ENCODE measurements around the gene DHX34.
A peak's percentile ranks its signal among the peaks of the same experiment; 100 is the strongest.
"Not testable (repeated sequence)": the region's sequence is repeated elsewhere in the genome, so short reads cannot be mapped to it uniquely, and the experiment has no call there.

The DHX34 gene

DNA sequence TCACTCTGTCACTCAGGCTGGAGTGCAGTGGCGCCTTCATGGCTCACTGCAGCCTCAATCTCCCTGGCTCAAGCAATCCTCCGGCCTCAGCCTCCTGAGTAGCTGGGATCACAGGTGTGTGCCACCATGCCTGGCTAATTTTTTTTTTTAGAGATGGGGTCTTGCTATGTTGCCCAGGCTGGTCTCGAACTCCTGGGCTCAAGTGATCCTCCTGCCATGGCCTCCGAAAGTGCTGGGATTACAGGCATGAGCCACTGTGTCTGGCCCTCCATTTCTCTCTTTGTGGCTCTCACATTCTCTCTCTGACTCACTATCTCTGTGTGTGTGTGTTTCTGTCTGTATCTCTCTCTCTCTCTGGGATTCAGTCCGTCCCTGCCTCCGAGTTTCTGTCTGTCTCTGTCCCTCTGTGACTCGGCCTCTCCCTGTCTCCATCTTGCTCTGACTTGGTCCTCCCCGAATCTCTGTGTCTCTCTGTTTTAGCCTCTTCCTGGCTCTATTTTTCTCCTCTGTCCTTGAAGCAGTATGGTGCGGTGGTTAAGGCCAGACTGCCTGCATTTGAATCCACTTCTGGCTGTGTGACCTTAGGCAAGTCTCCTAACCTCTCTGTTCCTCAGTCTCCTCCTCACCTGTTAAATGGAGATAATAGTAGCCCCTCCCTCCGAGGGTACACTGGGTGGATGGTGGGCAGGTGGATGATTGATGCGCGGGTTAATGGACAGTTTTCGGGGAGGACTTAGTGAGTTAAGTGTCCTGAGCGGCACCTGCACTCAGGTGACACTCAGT lies 59.2 kb downstream of the DHX34 start:
- H3K27me3 ChIP-seq (ENCODE audit: control insufficient read depth in 1 of 2, insufficient read depth in 2 of 2, low read length in 2 of 2): peaks cover 0 to 4% of the 10 kb centered on the region in 2 donors
- H3K36me3 ChIP-seq (ENCODE audit: control insufficient read depth in 2 of 2, insufficient read depth in 2 of 2, low read length in 2 of 2): no peaks in the 10 kb centered on the region
- no peak overlapping the region for H3K27ac ChIP-seq (ENCODE audit: low read length)
- no peaks in the 10 kb centered on the region for H3K4me1 ChIP-seq (ENCODE audit: control insufficient read depth, insufficient read depth, low read length)
- H3K4me3 ChIP-seq (ENCODE audit: low read length in 2 of 2): no peak overlapping the region
- H3K9me3 ChIP-seq (ENCODE audit: control insufficient read depth in 2 of 2, low read length in 2 of 2): peaks cover 0 to 3% of the 10 kb centered on the region in 2 donors
- no peak overlapping the region for H3K9ac ChIP-seq (ENCODE audit: low read length in 2 of 2)

DNA sequence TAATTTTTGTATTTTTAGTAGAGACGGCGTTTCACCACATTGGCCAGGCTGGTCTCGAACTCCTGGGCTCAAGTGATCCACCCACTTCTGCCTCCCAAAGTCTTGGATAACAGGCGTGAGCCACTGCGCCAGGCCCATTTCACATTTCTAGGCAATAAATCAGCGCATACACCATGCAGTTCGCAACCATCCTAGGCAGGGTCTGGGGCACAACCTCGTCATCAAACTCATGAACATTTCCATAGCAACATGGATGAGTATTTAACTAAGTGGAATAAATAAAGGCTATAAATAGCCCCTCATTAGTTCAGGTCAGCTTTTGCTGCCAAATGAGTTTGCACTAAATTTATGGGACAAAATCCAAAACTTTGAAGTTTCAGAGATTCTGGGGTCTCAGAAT lies 62.0 kb downstream of the DHX34 start:
- Histone ChIP-seq H3K4me1 (ENCODE audit: control insufficient read depth, insufficient read depth, low read length) (no peaks in the 10 kb centered on the region), H3K4me3 (ENCODE audit: low read length in 2 of 2) (no peak overlapping the region), H3K27me3 (ENCODE audit: control insufficient read depth in 1 of 2, insufficient read depth in 2 of 2, low read length in 2 of 2) (peaks cover 0 to 3% of the 10 kb centered on the region in 2 donors)

DNA sequence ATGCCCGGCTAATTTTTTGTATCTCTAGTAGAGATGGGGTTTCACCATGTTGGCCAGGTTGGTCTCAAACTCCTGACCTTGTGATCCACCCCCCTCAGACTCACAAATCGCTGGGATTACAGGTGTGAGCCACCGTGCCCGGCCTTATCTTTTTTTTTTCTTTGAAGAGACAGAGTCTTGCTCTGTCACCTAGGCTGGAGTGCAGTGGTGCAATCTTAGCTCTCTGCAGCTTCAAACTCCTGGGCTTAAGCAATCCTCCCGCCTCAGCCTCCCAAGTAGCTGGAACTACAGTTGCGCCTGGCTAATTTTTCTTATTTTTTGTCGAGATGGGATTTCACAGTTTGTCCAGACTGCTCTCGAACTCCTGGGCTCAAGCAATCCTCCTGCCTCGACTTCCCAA lies 62.6 kb downstream of the DHX34 start:
- not testable (repeated sequence) for H3K4me1 ChIP-seq (ENCODE audit: control insufficient read depth, insufficient read depth, low read length); H3K27me3 ChIP-seq (ENCODE audit: control insufficient read depth in 1 of 2, insufficient read depth in 2 of 2, low read length in 2 of 2); H3K27ac ChIP-seq (ENCODE audit: low read length); H3K4me3 ChIP-seq (ENCODE audit: low read length in 2 of 2); H3K9ac ChIP-seq (ENCODE audit: low read length in 2 of 2); H3K9me3 ChIP-seq (ENCODE audit: control insufficient read depth in 2 of 2, low read length in 2 of 2); H3K36me3 ChIP-seq (ENCODE audit: control insufficient read depth in 2 of 2, insufficient read depth in 2 of 2, low read length in 2 of 2)

More for the DNA sequence above, 62.0 kb downstream of the DHX34 start:
- Histone ChIP-seq H3K9me3 (ENCODE audit: control insufficient read depth in 2 of 2, low read length in 2 of 2) (no peaks in the 10 kb centered on the region), H3K9ac (ENCODE audit: low read length in 2 of 2) (no peak overlapping the region), H3K27ac (ENCODE audit: low read length) (no peak overlapping the region), H3K36me3 (ENCODE audit: control insufficient read depth in 2 of 2, insufficient read depth in 2 of 2, low read length in 2 of 2) (no peaks in the 10 kb centered on the region)

DNA sequence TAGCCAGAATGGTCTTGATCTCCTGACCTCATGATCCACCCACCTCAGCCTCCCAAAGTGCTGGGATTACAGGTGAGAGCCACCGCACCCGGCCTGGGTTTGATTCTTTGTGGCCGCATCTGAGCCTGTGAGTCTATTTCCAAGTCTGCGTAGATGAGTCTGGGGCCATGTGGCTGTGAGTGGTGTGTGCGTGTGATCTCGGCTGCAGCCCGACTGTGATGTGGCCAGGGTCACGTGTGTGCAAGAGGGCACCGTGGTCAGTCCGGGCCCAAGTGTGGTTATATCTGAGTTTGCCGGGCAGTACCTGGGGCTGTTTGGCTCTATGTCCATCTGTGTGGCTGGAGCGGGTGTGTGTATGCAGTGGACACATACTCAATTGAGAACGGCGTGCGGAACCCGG lies 64.8 kb downstream of the DHX34 start:
- no peaks in the 10 kb centered on the region for H3K36me3 ChIP-seq (ENCODE audit: control insufficient read depth in 2 of 2, insufficient read depth in 2 of 2, low read length in 2 of 2)
- H3K27me3 ChIP-seq (ENCODE audit: control insufficient read depth in 1 of 2, insufficient read depth in 2 of 2, low read length in 2 of 2): peaks cover 10 to 22% of the 10 kb centered on the region in 2 donors
- peaks cover 13% of the 10 kb centered on the region for H3K4me1 ChIP-seq (ENCODE audit: control insufficient read depth, insufficient read depth, low read length)
- no peaks in the 10 kb centered on the region for H3K9me3 ChIP-seq (ENCODE audit: control insufficient read depth in 2 of 2, low read length in 2 of 2)
- H3K4me3 ChIP-seq (ENCODE audit: low read length in 2 of 2): no peak overlapping the region
- H3K9ac ChIP-seq (ENCODE audit: low read length in 2 of 2): no peak overlapping the region
- H3K27ac ChIP-seq (ENCODE audit: low read length): no peak overlapping the region

DNA sequence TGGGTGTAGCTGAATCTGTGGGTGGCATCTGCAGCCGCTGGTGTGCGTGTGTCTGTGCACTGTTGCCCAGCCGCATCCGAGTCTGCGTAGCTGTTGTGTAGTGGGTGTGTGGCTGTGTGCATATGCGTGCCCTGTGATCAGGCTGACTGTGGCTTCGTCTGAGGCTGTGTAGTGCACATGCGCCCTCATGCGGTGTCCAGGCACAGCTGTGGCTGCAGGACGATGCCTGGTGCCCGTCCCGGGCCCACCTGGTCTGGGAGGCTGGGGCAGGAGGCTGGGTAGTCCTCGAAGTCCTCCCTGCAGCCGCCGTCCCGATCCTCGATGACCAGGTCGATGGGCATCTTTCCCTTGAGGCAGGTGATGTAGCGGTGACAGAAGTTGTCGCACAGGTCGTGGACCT lies 65.4 kb downstream of the DHX34 start:
- Histone ChIP-seq H3K4me1 (ENCODE audit: control insufficient read depth, insufficient read depth, low read length) (peaks cover 18% of the 10 kb centered on the region), H3K36me3 (ENCODE audit: control insufficient read depth in 2 of 2, insufficient read depth in 2 of 2, low read length in 2 of 2) (no peaks in the 10 kb centered on the region), H3K27me3 (ENCODE audit: control insufficient read depth in 1 of 2, insufficient read depth in 2 of 2, low read length in 2 of 2) (peaks cover 14 to 23% of the 10 kb centered on the region in 2 donors)

DNA sequence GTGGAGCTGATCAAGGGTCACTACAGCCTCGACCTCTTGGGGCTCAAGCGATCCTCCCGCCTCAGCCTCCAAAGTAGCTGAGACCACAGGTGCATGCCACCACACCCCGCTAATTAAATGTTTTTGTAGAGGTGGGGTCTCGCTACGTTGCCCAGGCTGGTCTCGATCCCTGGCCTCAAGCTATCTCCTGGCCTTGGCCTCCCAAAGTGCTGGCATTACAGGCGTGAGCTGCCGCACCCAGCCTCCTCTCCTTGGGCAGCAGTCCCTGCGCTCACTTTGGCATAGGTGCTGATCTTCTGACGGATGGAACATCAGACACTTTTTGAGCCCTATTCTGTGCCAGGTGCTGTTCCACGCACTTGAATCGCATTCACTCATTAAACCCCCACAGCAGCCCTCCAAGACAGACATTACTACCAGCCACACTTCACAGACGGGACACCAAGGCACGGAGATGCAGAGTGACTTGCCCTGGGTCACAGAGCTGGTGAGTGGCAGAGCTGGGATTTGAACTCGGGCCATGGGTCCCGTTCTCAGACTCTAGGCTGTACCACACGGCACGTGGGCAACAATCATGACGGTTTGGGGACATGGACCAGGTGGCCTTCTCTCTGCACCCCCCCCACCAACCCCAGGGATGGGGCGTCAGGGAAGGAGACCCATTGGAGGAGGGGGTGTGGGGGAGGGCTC lies 67.0 kb downstream of the DHX34 start:
- peaks cover 28 to 36% of the 10 kb centered on the region in 2 donors for H3K27me3 ChIP-seq (ENCODE audit: control insufficient read depth in 1 of 2, insufficient read depth in 2 of 2, low read length in 2 of 2)
- H3K36me3 ChIP-seq (ENCODE audit: control insufficient read depth in 2 of 2, insufficient read depth in 2 of 2, low read length in 2 of 2): no peaks in the 10 kb centered on the region
- no peaks in the 10 kb centered on the region for H3K9me3 ChIP-seq (ENCODE audit: control insufficient read depth in 2 of 2, low read length in 2 of 2)
- peaks cover 19% of the 10 kb centered on the region for H3K4me1 ChIP-seq (ENCODE audit: control insufficient read depth, insufficient read depth, low read length)
- H3K27ac ChIP-seq (ENCODE audit: low read length): no peak overlapping the region
- no peak overlapping the region for H3K4me3 ChIP-seq (ENCODE audit: low read length in 2 of 2)
- no peak overlapping the region for H3K9ac ChIP-seq (ENCODE audit: low read length in 2 of 2)

More for the DNA sequence above, 65.4 kb downstream of the DHX34 start:
- no peaks in the 10 kb centered on the region for H3K9me3 ChIP-seq (ENCODE audit: control insufficient read depth in 2 of 2, low read length in 2 of 2)
- no peak overlapping the region for H3K27ac ChIP-seq (ENCODE audit: low read length)
- no peak overlapping the region for H3K9ac ChIP-seq (ENCODE audit: low read length in 2 of 2)
- no peak overlapping the region for H3K4me3 ChIP-seq (ENCODE audit: low read length in 2 of 2)

DNA sequence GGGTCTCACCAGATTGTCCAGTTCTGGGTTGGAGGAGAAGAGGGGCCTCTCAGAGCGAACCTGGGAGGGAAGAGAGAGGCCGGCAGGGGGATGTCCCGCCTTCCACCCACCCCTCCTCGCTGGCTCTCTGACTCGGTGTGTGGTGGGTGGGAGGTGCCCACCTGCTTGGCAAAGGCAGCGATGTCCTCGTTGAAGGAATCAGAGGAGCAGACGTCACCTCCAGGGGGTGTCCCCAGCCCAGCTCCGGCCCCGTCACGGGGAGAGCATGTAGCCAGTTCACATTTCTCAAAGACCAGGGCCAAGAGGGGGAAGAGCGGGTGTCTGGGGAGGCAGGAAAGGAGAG lies 67.5 kb downstream of the DHX34 start:
- Histone ChIP-seq H3K36me3 (ENCODE audit: control insufficient read depth in 2 of 2, insufficient read depth in 2 of 2, low read length in 2 of 2) (no peaks in the 10 kb centered on the region), H3K27me3 (ENCODE audit: control insufficient read depth in 1 of 2, insufficient read depth in 2 of 2, low read length in 2 of 2) (peaks cover 33 to 41% of the 10 kb centered on the region in 2 donors), H3K9ac (ENCODE audit: low read length in 2 of 2) (no peak overlapping the region), H3K4me1 (ENCODE audit: control insufficient read depth, insufficient read depth, low read length) (peaks cover 20% of the 10 kb centered on the region), H3K27ac (ENCODE audit: low read length) (no peak overlapping the region), H3K9me3 (ENCODE audit: control insufficient read depth in 2 of 2, low read length in 2 of 2) (no peaks in the 10 kb centered on the region), H3K4me3 (ENCODE audit: low read length in 2 of 2) (no peak overlapping the region)

DNA sequence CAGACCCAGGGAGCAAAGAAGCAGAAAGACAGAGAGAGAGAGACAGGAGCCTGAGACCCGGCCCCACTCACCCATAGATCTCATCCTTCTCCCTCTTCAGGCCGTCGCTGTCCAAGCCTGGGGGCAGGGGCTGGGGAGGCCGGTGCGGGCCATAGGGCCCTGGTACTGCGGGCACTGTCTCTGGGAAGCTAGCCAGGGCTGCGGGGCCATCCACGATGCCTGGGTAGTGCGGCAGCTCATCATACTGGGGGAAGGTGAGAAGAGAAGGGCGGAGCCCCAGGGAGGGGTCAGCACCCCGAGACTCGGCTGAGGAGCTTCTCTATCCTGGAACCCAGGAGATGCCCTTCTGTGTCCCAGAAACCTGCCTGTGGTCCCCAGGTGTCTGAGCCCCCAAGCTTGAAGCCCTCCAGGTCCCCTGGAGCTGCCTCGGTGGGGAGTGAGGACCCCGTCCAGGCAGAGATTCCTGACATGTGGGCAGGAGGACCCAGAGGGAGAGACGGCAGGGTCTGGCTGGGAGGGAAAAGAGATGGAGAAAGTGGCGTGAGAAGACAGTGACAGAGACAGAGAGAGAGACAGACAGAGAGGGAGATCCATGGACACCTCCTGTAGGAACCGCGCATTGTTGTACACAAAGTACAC lies 68.1 kb downstream of the DHX34 start:
- H3K9me3 ChIP-seq (ENCODE audit: control insufficient read depth in 2 of 2, low read length in 2 of 2): no peaks in the 10 kb centered on the region
- no peak overlapping the region for H3K27ac ChIP-seq (ENCODE audit: low read length)
- peaks cover 40 to 43% of the 10 kb centered on the region in 2 donors for H3K27me3 ChIP-seq (ENCODE audit: control insufficient read depth in 1 of 2, insufficient read depth in 2 of 2, low read length in 2 of 2)
- H3K36me3 ChIP-seq (ENCODE audit: control insufficient read depth in 2 of 2, insufficient read depth in 2 of 2, low read length in 2 of 2): no peaks in the 10 kb centered on the region
- H3K9ac ChIP-seq (ENCODE audit: low read length in 2 of 2): no peak overlapping the region
- H3K4me1 ChIP-seq (ENCODE audit: control insufficient read depth, insufficient read depth, low read length): peaks cover 25% of the 10 kb centered on the region
- H3K4me3 ChIP-seq (ENCODE audit: low read length in 2 of 2): no peak overlapping the region

DNA sequence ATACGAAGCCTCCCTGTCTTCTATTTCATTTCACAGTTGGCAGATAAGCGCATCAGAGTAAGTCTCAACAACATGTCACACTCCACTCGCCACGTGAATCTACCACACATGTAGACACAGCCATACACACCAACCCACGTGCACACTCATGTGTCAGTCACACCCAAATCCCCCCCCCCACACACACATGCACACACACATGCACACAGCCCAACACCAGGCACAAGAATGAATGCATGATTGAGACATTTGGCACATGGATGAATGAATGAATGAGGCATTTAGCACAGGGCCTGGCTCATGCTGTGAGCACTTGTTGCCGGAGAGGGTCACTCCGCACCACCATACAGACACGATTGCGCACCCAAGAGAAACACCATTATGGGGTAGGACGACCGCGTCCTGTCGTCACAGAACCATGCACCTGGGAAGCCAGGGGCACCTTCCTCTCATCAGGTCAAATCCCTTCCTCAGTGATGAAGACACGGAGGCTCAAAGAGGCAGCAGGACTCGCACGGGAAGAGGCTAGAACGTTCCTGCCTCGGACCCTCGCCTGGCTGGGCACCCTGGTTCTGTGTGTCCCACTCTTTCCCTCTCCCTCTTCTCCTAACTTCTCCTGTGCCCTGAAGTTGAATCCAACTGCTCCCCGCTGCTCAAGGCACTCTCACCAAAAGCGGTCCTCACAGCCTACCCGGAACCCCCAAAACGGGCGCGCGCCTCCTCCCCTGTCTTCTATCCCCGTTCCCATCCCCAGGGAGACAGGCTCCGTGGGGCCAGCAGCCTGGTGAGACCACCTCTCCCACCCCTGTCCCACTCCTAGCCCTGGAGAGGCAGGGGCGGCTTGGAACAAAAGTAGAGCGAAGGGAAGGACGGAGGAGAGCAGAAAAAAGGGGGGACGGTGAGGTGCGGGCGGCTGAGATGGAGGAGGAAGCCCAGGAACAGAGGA lies 68.9 kb downstream of the DHX34 start:
- peaks cover 47 to 51% of the 10 kb centered on the region in 2 donors for H3K27me3 ChIP-seq (ENCODE audit: control insufficient read depth in 1 of 2, insufficient read depth in 2 of 2, low read length in 2 of 2)
- peak overlapping the region; percentile 53 to 65 for H3K4me3 ChIP-seq (ENCODE audit: low read length in 2 of 2)
- H3K36me3 ChIP-seq (ENCODE audit: control insufficient read depth in 2 of 2, insufficient read depth in 2 of 2, low read length in 2 of 2): no peaks in the 10 kb centered on the region
- H3K4me1 ChIP-seq (ENCODE audit: control insufficient read depth, insufficient read depth, low read length): peaks cover 25% of the 10 kb centered on the region
- no peak overlapping the region for H3K27ac ChIP-seq (ENCODE audit: low read length)
- peak overlapping the region in 1 of 2 donors; percentile 33 for H3K9ac ChIP-seq (ENCODE audit: low read length in 2 of 2)
- no peaks in the 10 kb centered on the region for H3K9me3 ChIP-seq (ENCODE audit: control insufficient read depth in 2 of 2, low read length in 2 of 2)

DNA sequence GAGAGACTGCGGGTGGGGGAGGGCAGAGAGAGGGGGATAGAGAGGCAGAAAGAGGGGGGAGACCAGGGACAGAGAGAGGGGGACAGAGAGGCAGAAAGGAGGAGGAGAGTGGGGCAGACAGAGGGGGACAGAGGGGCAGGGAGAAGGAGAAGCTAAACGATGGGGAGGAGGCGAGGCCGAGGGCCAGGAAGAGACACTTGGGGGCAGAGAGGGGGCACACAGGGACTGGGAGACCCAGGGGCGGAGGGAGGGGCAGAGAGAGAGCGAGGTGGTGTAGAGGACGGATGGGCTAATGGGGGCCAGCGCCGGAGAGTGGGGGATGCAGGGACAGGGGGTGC lies 69.5 kb downstream of the DHX34 start:
- Histone ChIP-seq H3K27me3 (ENCODE audit: control insufficient read depth in 1 of 2, insufficient read depth in 2 of 2, low read length in 2 of 2) (peaks cover 54 to 57% of the 10 kb centered on the region in 2 donors), H3K4me1 (ENCODE audit: control insufficient read depth, insufficient read depth, low read length) (peaks cover 25% of the 10 kb centered on the region), H3K9ac (ENCODE audit: low read length in 2 of 2) (peak overlapping the region in 1 of 2 donors; percentile 33), H3K4me3 (ENCODE audit: low read length in 2 of 2) (peak overlapping the region; percentile 53 to 65), H3K27ac (ENCODE audit: low read length) (no peak overlapping the region), H3K9me3 (ENCODE audit: control insufficient read depth in 2 of 2, low read length in 2 of 2) (no peaks in the 10 kb centered on the region), H3K36me3 (ENCODE audit: control insufficient read depth in 2 of 2, insufficient read depth in 2 of 2, low read length in 2 of 2) (no peaks in the 10 kb centered on the region)

Measured in stomach smooth muscle (tissue), 2 donors.